Superior temporal gyrus (tissue), 1 donor: ENCODE data around the gene RNFT2.
"Not testable (repeated sequence)": the region's sequence is repeated elsewhere in the genome, so short reads cannot be mapped to it uniquely, and the experiment has no call there.

ENCODE experiments used
- DNase-seq: peaks from one replicate; pipeline ENCODE4 v3.0.0-alpha.2; 2016; ENCODE audit errors: extremely low spot score

The RNFT2 gene

DNA sequence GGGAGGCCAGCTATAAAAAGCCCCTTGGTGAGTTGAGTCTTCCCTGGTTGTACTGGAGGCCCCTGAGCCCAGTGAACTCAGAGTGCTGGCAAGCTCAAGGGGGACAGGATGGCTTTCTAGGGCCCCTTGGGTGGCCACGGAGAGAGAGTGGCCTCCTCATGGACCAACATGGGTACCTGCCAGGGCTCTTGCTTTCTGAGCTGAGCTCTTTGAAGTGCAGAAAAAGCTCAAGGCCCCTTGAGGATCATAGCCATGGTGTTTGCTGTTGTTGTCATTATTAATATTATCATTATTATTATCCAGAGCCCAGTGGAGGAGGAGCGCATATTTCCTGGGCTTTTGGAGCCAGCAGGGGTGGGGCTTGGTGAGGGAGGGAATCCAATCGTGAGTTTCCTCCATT, 6.7 kb downstream of the RNFT2 start:
- no peak for DNase-seq

DNA sequence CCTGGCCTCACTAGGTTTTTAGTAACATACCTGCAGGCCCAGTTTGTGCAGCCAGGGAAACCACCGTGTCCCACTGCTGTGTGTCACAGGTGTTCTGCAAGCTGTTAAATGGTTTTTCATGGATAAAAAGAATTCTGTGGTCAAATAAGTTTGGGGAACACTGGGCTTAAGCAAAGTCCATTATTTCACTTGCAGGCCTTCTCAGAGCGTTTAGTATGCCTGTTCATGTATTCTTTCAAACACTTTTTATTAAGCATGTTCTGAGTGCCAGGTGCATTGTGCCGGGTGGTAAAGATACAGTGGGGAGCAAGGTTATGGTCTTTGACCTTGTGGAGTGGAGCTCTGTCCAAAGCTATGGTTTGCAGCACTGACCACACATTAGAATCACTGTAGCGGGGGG, 7.4 kb downstream of the RNFT2 start:
- DNase-seq, result no peak

- no peak for DNase-seq
Observed at GRCh38 chr12:116749884-116750283, 11.8 kb downstream of the RNFT2 start.

GRCh38 chr12:116750298-116750697, 12.2 kb downstream of the RNFT2 start:
- DNase-seq, result no peak

GRCh38 chr12:116754097-116754496, 16.0 kb downstream of the RNFT2 start:
- not testable (repeated sequence) for DNase-seq

DNA sequence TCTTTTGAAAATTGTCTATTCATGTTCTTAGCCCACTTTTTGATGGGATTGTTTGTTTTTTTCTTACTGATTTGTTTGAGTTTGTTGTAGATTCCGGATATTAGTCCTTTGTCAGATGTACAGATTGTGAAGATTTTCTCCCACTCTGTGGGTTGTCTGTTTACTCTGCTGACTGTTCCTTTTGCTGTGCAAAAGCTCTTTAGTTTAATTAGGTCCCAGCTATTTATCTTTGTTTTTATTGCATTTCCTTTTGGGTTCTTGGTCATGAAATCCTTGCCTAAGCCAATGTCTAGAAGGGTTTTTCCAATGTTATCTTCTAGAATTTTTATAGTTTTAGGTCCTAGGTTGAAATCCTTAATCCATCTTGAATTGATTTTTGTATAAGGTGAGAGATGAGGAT, 16.7 kb downstream of the RNFT2 start:
- DNase-seq, result not testable (repeated sequence)

GRCh38 chr12:116759783-116760621, 21.9 kb downstream of the RNFT2 start:
- DNase-seq, result no peak

GRCh38 chr12:116760622-116761020, 22.5 kb downstream of the RNFT2 start:
- DNase-seq, result no peak

- no peak for DNase-seq
Observed at GRCh38 chr12:116761499-116761898, 23.4 kb downstream of the RNFT2 start.

- DNase-seq, result no peak
Observed at GRCh38 chr12:116765271-116765670, 27.2 kb downstream of the RNFT2 start.

GRCh38 chr12:116766285-116766684, 28.2 kb downstream of the RNFT2 start:
- no peak for DNase-seq

GRCh38 chr12:116766746-116767145, 28.6 kb downstream of the RNFT2 start:
- DNase-seq, result no peak

DNA sequence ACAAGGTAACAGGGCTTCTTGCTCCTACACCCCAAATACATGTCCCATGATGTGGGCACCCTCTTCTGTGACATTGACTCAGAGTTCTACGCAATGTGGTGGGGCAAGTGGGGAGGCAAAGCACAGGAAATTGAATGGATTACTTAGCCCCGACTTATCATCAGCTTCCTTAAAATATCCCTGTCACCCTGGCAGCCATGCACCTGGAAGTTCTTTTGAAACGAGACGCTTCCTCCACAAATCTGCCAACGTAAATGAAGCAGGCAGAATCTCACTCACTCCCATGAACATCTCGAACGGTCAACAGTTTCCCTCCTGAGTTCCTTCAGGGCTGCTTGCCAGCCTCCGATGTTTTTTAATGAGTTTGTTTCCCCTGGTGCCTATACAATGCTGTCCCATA, 33.5 kb downstream of the RNFT2 start:
- no peak for DNase-seq

DNA sequence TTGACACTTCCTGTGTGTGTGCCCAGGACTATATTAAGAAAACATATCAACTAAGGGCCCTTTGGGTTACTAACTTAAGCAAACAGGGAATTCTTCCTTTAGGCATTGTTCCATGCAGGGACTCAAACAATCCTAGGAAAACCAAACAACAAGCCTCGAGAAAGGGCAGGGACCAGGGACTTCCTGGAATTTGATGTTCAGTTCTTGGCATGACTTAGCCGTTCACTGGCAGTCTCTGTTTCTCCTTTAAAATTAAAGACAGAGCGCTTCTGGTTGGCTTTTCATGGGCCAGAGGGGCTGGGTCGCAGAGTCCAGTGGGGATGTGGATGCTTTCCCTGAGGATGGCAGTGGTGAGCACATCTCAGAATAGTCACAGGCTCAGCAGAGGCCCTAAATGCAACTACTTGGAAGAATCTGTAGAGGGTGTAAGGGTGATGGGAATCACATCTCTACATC, 35.2 kb downstream of the RNFT2 start:
- DNase-seq, result no peak

DNA sequence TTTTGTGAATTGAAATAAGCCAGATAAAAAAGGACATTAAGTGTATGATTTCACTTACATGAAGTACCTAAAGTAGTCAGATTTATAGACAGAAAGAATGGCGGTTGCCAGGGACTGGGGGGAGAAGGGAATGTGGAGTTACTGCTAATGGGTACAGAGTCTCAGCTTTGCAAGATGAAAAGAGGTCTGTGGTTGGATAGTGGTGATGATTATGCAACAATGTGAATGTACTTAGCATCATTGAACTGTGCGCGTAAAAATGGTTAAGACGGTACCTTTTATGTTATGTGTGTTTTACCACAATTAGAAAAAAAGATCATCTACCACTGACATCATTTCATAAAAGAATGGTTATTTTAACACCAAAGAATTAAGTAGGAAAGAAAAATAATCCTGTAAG, 35.9 kb downstream of the RNFT2 start:
- DNase-seq, result no peak

- no peak for DNase-seq
Observed at GRCh38 chr12:116777245-116777644, 39.1 kb downstream of the RNFT2 start.

GRCh38 chr12:116779597-116779996, 41.5 kb downstream of the RNFT2 start:
- DNase-seq, result no peak

DNA sequence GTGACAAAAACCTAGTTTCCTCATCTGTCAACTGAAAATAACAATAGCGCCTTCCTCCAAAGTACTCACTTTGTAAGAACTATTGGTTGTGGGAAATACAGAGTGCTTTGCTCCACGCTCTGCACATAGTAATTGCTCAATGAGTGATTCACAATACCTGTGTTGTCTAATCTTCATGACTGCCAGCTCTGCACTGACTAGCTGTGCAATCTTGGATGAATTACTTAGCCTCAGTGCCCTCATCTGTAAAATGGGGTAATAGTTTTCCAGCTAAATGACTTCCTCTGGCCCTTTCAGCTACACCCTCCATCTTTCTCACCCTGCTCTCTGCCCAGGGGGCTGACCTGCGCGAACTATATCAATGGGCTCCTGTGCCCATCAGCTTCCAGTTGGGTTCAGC, 42.8 kb downstream of the RNFT2 start:
- no peak for DNase-seq

DNA sequence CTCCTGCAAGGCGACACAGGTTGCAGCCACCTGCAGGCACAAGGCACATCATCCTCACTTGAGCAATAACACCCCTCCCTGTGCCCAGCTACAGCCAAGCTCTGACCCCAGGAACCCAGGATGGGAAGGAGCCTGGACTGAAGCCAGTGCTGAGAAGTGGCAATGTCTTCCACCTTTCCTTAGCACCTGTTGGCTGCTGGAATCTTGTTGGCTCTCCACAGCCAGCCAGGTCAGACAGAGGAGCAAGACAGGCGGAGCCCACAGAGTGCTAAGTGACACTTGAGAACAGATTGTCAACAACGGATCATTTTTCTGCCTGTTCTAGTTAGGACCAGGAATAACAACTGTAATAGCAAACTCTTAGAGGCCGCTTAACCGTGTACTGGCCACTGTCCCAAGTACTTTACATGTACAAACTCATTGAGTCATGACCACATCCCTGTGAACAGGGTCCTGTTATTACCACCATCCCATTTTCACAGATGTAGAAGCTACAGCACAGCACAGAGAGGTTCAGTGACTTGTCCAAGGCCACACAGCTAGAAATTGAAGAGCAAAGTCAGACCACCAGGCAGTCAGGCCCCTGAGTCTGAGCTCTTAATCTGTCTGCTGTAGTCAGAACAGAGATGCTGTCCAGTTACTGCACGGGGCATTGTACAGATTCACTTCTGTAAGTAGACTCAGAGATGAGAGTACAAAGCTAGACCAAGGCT, 45.6 kb downstream of the RNFT2 start:
- DNase-seq, result no peak

- DNase-seq, result no peak
Observed at GRCh38 chr12:116784238-116784612, 46.1 kb downstream of the RNFT2 start.

DNA sequence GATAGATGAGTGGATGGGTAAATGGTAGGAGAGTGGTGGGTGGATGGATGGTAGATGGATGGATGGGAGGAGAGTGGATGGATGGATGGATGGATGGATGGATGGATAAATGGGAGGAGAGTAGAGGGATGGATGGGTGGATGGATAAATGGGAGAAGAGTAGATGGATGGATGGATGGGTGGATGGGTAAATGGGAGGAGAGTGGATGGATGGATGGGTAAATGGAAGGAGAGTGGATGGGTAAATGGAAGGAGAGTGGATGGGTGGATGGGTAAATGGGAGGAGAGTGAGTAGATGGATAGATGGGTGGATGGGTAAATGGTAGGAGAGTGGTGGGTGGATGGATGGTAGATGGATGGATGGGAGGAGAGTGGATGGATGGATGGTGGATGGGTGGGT, 51.4 kb downstream of the RNFT2 start:
- DNase-seq, result not testable (repeated sequence)

DNA sequence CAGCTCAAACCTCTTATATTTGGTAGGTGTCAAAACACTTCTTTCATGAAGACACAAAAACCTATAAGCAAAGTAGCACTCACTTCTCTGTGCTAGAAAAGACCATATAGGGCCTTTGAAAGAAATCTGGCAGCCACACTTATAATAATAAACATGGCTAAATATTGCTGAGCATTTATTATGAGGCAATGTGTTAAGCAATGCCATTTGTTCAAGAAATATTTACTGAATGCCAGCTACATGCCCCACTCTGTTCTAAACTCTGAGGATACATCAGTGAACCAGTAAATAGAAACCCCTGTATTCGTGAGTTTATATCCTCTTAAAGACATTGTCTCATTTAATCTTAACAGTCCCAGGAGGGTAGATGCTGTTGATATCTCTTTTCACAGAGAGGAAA, 52.0 kb downstream of the RNFT2 start:
- DNase-seq, result no peak

DNA sequence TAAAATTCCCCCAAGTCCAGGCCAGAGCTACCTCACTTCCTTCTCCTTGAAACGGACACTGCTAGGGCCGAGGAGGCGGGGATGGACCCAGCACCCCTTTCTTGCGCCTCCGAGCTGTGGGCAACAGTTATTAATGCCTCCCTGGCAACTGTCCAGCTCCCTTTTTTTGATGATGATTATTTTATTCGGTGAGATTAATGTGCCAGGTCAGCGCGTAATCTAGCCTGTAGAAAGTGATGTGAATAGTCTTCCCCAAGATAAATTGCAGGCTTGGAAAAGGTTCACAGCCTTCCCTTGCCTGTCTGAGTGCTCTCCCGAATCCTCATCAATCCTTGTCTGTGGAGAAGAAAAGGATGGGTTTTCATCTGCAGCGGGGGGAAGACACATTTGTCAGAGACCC, 54.3 kb downstream of the RNFT2 start:
- no peak for DNase-seq
